SU-DHL-6 (cell line): ENCODE measurements around the gene HOXD9.

ENCODE experiments used
- EZH2phosphoT487 ChIP-seq: fragments of 200-600 bp; sonication (generic), shearing (Covaris generic); conservative IDR thresholded peaks from 2 replicates; pipeline ENCODE4 v1.6.1; 2018; ENCODE audit warnings: mild to moderate bottlenecking, antibody characterized with exemption, low read length, moderate library complexity, mixed read lengths
- TF ChIP-seq, protein P1 (sequence below): fragments of 200-600 bp; sonication (generic); IDR thresholded peaks from one replicate; pipeline ENCODE4 v1.5.1; 2017; ENCODE audit warnings: antibody characterized with exemption, mild to moderate bottlenecking, low read length, moderate library complexity; ENCODE audit not compliant: insufficient read depth, poor library complexity, severe bottlenecking

DNA sequence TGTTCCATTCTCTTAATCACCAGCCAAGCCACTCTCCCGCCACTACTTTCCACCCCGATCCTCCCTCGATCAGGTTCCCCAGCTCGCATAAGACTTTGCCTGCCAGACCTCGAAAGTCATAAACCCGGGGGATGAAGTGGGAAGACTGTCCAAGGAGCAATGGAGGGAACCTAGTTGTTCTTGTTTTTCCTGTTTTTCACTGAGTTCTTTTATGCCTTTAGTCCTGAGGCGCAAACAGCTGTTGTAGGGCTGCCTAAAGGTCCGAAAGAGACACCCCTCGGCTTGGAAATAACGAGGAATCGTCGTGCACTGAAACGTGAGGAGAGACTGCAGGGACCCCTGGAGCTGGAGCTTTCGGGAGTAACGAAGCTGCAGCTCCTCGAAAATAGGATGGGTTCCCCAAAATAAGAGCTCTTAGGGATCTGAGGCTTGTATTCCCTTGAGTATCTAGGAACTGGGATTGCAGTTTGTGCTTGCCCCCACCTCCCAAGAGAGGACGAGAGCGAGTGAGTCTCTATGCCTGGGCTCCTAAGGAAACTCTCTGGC lies 24.6 kb upstream of the HOXD9 start:
- TF ChIP-seq, protein P1, sequence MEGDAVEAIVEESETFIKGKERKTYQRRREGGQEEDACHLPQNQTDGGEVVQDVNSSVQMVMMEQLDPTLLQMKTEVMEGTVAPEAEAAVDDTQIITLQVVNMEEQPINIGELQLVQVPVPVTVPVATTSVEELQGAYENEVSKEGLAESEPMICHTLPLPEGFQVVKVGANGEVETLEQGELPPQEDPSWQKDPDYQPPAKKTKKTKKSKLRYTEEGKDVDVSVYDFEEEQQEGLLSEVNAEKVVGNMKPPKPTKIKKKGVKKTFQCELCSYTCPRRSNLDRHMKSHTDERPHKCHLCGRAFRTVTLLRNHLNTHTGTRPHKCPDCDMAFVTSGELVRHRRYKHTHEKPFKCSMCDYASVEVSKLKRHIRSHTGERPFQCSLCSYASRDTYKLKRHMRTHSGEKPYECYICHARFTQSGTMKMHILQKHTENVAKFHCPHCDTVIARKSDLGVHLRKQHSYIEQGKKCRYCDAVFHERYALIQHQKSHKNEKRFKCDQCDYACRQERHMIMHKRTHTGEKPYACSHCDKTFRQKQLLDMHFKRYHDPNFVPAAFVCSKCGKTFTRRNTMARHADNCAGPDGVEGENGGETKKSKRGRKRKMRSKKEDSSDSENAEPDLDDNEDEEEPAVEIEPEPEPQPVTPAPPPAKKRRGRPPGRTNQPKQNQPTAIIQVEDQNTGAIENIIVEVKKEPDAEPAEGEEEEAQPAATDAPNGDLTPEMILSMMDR = no peak
- no peak for TF ChIP-seq EZH2phosphoT487
